ENCODE results near the gene LCLAT1.

Gene LCLAT1

GRCh38 chr2:30447149-30448045 lies at the start of gene LCLAT1:
TSS of gene LCLAT1 (plus strand) at chr2:30447246. CDS start at chr2:30525591, 78,345 bp downstream.
- Histone ChIP-seq H3K36me3 (ENCODE audit: control insufficient read depth, insufficient read depth, low read length) (no peaks in the 10 kb centered on the region), H3K27me3 (replicated peaks; ENCODE audit: control insufficient read depth, insufficient read depth, low read length) (no peaks in the 10 kb centered on the region), H3K4me3 (replicated peaks; ENCODE audit: low read depth, low read length) (peak within 1 kb of the TSS; percentile 98)
- peak; percentile 90 for DNase-seq (ENCODE audit: extremely low read depth, insufficient read length)
- peak; percentile 14 for TF ChIP-seq CTCF (IDR thresholded peaks at IDR 0.05; ENCODE audit: insufficient read depth, low read length, poor library complexity, severe bottlenecking)

GRCh38 chr2:30398084-30398873 lies 48.8 kb upstream of the LCLAT1 start:
- Histone ChIP-seq H3K4me3 (replicated peaks; ENCODE audit: low read depth, low read length) (no peak overlapping the region), H3K36me3 (ENCODE audit: control insufficient read depth, insufficient read depth, low read length) (no peaks in the 10 kb centered on the region), H3K27me3 (replicated peaks; ENCODE audit: control insufficient read depth, insufficient read depth, low read length) (no peaks in the 10 kb centered on the region)
- DNase-seq (ENCODE audit: extremely low read depth, insufficient read length) = no peak
- TF ChIP-seq CTCF (IDR thresholded peaks at IDR 0.05; ENCODE audit: insufficient read depth, low read length, poor library complexity, severe bottlenecking) = no peak

- no peak for DNase-seq (ENCODE audit: extremely low read depth, insufficient read length)
- no peak overlapping the region for H3K4me3 ChIP-seq (replicated peaks; ENCODE audit: low read depth, low read length)
- no peaks in the 10 kb centered on the region for H3K36me3 ChIP-seq (ENCODE audit: control insufficient read depth, insufficient read depth, low read length)
- TF ChIP-seq CTCF (IDR thresholded peaks at IDR 0.05; ENCODE audit: insufficient read depth, low read length, poor library complexity, severe bottlenecking) = no peak
- H3K27me3 ChIP-seq (replicated peaks; ENCODE audit: control insufficient read depth, insufficient read depth, low read length) = no peaks in the 10 kb centered on the region
Observed at GRCh38 chr2:30400151-30400954, 46.7 kb upstream of the LCLAT1 start.

- H3K27me3 ChIP-seq (replicated peaks; ENCODE audit: control insufficient read depth, insufficient read depth, low read length) = no peaks in the 10 kb centered on the region
- no peak overlapping the region for H3K4me3 ChIP-seq (replicated peaks; ENCODE audit: low read depth, low read length)
- DNase-seq (ENCODE audit: extremely low read depth, insufficient read length) = no peak
- no peaks in the 10 kb centered on the region for H3K36me3 ChIP-seq (ENCODE audit: control insufficient read depth, insufficient read depth, low read length)
- TF ChIP-seq CTCF (IDR thresholded peaks at IDR 0.05; ENCODE audit: insufficient read depth, low read length, poor library complexity, severe bottlenecking) = no peak
Observed at GRCh38 chr2:30402441-30403182, 44.4 kb upstream of the LCLAT1 start.
